ENCODE data around the gene VSTM2L.

Gene VSTM2L

DNA sequence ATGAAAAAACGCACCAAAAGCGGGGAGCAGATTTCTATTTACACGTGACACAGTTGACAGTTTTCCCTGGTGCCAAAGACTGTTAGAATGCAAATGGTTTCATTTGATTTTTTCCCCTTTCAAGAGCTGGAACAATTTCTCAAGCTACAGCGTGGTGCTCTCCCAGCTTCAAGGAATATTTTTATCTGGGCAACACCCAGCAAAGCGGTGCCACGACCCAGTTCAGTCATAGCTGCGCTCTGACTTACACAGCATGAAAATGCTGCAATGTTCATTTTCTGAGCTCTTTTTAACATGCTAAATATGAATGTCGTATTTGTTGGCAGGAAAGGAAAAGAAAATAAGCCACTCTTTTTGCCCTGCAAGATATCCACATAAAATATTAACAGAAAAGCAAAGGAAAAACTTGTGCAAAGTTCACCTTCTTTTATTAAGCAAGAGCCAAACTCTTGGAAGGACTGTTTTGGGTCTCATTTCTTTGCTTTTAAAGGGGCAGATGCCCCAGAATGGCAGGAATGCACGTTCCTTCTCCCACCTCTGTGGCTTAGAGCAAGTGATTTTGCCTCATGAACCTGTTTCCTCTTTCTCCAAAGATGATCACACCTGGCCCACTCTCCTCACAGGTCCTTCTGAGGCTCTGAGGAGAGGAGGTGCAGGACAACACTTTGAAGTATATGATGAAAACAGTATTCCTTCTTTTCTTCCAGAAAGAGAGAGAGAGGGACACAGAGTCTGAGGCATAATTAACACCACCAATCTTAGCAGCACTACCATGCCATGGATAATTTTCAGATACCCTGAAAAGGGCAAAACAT lies 83.3 kb downstream of the VSTM2L start:
- TF ChIP-seq, protein P1, sequence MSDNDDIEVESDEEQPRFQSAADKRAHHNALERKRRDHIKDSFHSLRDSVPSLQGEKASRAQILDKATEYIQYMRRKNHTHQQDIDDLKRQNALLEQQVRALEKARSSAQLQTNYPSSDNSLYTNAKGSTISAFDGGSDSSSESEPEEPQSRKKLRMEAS (IDR thresholded peaks at IDR 0.05; ENCODE audit: low read depth, low read length), result no peak
- TF ChIP-seq POLR2A (IDR thresholded peaks at IDR 0.05; ENCODE audit: extremely low read depth, insufficient read length) (no peak), MYC (IDR thresholded peaks at IDR 0.05; ENCODE audit: low read depth, low read length) (no peak), CTCF (IDR thresholded peaks at IDR 0.05; ENCODE audit: low read depth, low read length) (no peak)
- no peak for DNase-seq (ENCODE audit: low read depth)

GRCh38 chr20:37986873-37987601 lies 84.1 kb downstream of the VSTM2L start:
- DNase-seq (ENCODE audit: low read depth), result no peak
- no peak overlapping the region for H3K4me3 ChIP-seq (ENCODE audit: low read depth, low read length)
- TF ChIP-seq POLR2A (IDR thresholded peaks at IDR 0.05; ENCODE audit: extremely low read depth, insufficient read length), result no peak
- TF ChIP-seq, protein P1 (IDR thresholded peaks at IDR 0.05; ENCODE audit: low read depth, low read length), result no peak
- TF ChIP-seq CTCF (IDR thresholded peaks at IDR 0.05; ENCODE audit: low read depth, low read length), result no peak
- TF ChIP-seq MYC (IDR thresholded peaks at IDR 0.05; ENCODE audit: low read depth, low read length), result no peak

More for the DNA sequence above, 83.3 kb downstream of the VSTM2L start:
- H3K4me3 ChIP-seq (ENCODE audit: low read depth, low read length), result no peak overlapping the region

GRCh38 chr20:37987602-37988290 lies 84.8 kb downstream of the VSTM2L start:
- no peak overlapping the region for H3K4me3 ChIP-seq (ENCODE audit: low read depth, low read length)
- no peak for TF ChIP-seq CTCF (IDR thresholded peaks at IDR 0.05; ENCODE audit: low read depth, low read length)
- TF ChIP-seq POLR2A (IDR thresholded peaks at IDR 0.05; ENCODE audit: extremely low read depth, insufficient read length), result no peak
- TF ChIP-seq, protein P1 (IDR thresholded peaks at IDR 0.05; ENCODE audit: low read depth, low read length), result no peak
- TF ChIP-seq MYC (IDR thresholded peaks at IDR 0.05; ENCODE audit: low read depth, low read length), result no peak
- DNase-seq (ENCODE audit: low read depth), result no peak

DNA sequence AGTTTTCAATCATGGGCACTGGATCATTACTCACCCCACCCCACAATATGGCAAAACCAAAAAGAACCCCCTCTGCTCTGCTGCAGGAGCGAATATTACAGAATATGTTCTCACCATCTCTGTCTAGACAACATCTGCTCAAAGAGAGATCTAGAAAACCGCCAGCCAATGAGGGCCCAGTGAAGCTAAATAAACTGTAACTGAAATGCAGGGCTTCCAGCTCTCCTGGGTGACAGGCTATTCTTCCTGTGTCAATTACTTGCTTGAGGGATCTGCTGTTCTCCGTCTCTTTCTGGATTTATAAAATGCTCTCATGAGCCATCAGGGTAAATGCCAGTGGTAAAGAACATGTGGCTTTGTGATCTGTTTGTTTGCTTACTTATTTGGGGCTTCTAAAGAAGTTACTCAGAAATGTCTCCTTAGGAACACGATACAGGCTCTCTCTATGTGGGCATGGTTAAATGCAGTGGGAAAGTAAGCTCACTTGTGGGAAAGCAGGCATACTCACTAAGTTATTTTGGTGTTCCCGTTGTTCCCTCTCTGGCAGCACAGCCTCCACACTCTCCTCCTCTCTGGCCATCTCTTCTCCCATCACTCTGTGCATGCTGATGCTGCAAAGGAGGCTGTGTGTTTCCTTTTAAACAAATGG lies 85.5 kb downstream of the VSTM2L start:
- DNase-seq (ENCODE audit: low read depth), result no peak
- TF ChIP-seq CTCF (IDR thresholded peaks at IDR 0.05; ENCODE audit: low read depth, low read length) (no peak), POLR2A (IDR thresholded peaks at IDR 0.05; ENCODE audit: extremely low read depth, insufficient read length) (no peak), MYC (IDR thresholded peaks at IDR 0.05; ENCODE audit: low read depth, low read length) (no peak)
- TF ChIP-seq, protein P1 (IDR thresholded peaks at IDR 0.05; ENCODE audit: low read depth, low read length), result no peak
- no peak overlapping the region for H3K4me3 ChIP-seq (ENCODE audit: low read depth, low read length)

GRCh38 chr20:37989601-37990295 lies 86.8 kb downstream of the VSTM2L start:
- DNase-seq (ENCODE audit: low read depth), result peak; percentile 53
- H3K4me3 ChIP-seq (ENCODE audit: low read depth, low read length), result no peak overlapping the region
- no peak for TF ChIP-seq CTCF (IDR thresholded peaks at IDR 0.05; ENCODE audit: low read depth, low read length)
- no peak for TF ChIP-seq POLR2A (IDR thresholded peaks at IDR 0.05; ENCODE audit: extremely low read depth, insufficient read length)
- TF ChIP-seq, protein P1 (IDR thresholded peaks at IDR 0.05; ENCODE audit: low read depth, low read length), result no peak
- TF ChIP-seq MYC (IDR thresholded peaks at IDR 0.05; ENCODE audit: low read depth, low read length), result no peak
